Measurements from ENCODE around the gene ARHGAP26. TPM values are rescaled to one million over a fixed set of nuclear protein-coding genes. Genes with fewer than 3 reads are reported as not detected.

ARHGAP26 gene
- total and polyA plus RNA-seq, 4 donors, result 1.8 to 16.7 (median 4.1) TPM

DNA sequence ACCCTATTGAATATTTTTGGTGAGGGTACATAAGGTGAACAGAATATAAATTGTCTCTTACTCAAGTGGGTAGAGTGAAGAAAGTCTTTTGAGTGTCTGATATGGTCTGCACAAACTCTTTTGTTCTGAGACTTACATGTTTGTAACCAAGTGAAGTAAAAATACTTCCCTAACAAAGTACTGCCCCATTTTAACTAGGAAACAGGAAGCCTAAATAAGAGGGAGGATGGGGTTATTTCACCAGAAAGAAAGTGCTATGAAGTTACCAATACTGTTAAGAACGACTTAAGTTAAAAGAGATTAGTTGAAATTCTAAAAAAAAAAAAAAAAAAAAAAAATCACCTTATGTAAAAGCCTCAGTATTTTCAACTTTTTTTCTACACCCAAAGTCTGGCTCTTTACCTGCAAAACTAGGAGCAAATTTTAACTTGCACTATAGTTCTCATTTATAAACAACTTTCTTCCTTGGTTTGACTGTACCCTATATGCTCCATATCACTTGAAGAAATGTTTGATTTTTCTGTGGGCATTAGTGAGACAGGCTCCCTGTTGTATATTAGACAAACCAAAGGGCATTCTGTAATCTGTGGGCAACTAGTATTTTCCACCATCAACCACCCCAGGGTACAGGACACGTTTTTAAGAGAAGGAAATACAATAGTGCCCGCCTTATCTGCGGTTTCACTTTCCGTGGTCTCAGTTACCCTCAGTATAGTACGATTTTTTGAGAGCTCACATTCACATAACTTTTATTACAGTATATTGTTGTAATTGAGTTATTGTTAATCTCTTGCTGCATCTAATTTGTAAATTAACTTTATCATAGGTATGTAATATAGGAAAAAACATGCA is 505.6 kb downstream of the ARHGAP26 start:
- TF ChIP-seq, protein P1, sequence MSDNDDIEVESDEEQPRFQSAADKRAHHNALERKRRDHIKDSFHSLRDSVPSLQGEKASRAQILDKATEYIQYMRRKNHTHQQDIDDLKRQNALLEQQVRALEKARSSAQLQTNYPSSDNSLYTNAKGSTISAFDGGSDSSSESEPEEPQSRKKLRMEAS (IDR thresholded peaks at IDR 0.05), result no peak
- TF ChIP-seq NR2F2 (IDR thresholded peaks at IDR 0.05) (no peak), RXRA (IDR thresholded peaks at IDR 0.05) (no peak), HNF4A (conservative IDR thresholded peaks at IDR 0.05) (no peak), RAD21 (IDR thresholded peaks at IDR 0.05) (no peak), FOXA2 (IDR thresholded peaks at IDR 0.05) (no peak), HNF4G (IDR thresholded peaks at IDR 0.05) (no peak)
- TF ChIP-seq, protein P2, sequence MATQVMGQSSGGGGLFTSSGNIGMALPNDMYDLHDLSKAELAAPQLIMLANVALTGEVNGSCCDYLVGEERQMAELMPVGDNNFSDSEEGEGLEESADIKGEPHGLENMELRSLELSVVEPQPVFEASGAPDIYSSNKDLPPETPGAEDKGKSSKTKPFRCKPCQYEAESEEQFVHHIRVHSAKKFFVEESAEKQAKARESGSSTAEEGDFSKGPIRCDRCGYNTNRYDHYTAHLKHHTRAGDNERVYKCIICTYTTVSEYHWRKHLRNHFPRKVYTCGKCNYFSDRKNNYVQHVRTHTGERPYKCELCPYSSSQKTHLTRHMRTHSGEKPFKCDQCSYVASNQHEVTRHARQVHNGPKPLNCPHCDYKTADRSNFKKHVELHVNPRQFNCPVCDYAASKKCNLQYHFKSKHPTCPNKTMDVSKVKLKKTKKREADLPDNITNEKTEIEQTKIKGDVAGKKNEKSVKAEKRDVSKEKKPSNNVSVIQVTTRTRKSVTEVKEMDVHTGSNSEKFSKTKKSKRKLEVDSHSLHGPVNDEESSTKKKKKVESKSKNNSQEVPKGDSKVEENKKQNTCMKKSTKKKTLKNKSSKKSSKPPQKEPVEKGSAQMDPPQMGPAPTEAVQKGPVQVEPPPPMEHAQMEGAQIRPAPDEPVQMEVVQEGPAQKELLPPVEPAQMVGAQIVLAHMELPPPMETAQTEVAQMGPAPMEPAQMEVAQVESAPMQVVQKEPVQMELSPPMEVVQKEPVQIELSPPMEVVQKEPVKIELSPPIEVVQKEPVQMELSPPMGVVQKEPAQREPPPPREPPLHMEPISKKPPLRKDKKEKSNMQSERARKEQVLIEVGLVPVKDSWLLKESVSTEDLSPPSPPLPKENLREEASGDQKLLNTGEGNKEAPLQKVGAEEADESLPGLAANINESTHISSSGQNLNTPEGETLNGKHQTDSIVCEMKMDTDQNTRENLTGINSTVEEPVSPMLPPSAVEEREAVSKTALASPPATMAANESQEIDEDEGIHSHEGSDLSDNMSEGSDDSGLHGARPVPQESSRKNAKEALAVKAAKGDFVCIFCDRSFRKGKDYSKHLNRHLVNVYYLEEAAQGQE (IDR thresholded peaks at IDR 0.05), result no peak
- Histone ChIP-seq H3K36me3 (ENCODE audit: control insufficient read depth in 4 of 4, insufficient read depth in 3 of 4, low read depth in 1 of 4, low read length in 3 of 4) (peaks cover 0 to 3% (median 0%) of the 10 kb centered on the region in 4 donors), H3K4me3 (ENCODE audit: low read depth in 1 of 3, low read length in 3 of 3) (no peak overlapping the region), H3K27me3 (ENCODE audit: control insufficient read depth in 4 of 4, insufficient read depth in 4 of 4, low read length in 3 of 4) (no peaks in the 10 kb centered on the region), H3K9me3 (ENCODE audit: control insufficient read depth in 4 of 4, low read length in 3 of 4) (no peaks in the 10 kb centered on the region), H3K27ac (ENCODE audit: low read depth in 1 of 2, low read length in 2 of 2) (no peak overlapping the region), H3K9ac (ENCODE audit: low read depth in 1 of 2, low read length in 2 of 2) (no peak overlapping the region), H3K4me1 (ENCODE audit: control insufficient read depth in 4 of 4, insufficient read depth in 4 of 4, low read length in 3 of 4) (peaks cover 0 to 25% (median 10%) of the 10 kb centered on the region in 4 donors)
- no peak for DNase-seq (ENCODE audit: low spot score)
- 82% methylated on average over 6 of the region's 6 CpGs for WGBS

DNA sequence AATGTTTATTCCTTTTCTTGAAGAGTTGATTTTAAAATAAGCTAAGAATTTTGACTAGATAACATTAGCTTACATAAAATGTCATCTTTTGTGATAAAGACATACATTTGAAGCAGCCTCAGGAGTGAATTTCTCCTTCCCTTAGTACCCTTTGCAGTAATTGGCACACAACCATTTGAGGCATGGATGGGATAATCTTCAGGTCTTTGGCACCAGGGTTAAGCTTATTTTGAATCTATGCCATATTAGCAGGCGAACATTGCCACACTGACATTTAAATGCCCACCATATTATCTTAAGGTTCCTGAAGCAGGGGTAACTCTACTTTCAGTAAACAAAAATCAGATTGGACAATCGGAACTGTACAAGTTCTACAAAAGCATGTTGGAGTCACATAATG is 507.4 kb downstream of the ARHGAP26 start:
- Histone ChIP-seq H3K9ac (ENCODE audit: low read depth in 1 of 2, low read length in 2 of 2) (no peak overlapping the region), H3K36me3 (ENCODE audit: control insufficient read depth in 4 of 4, insufficient read depth in 3 of 4, low read depth in 1 of 4, low read length in 3 of 4) (peaks cover 0 to 5% (median 2%) of the 10 kb centered on the region in 4 donors), H3K4me3 (ENCODE audit: low read depth in 1 of 3, low read length in 3 of 3) (no peak overlapping the region), H3K27me3 (ENCODE audit: control insufficient read depth in 4 of 4, insufficient read depth in 4 of 4, low read length in 3 of 4) (no peaks in the 10 kb centered on the region), H3K27ac (ENCODE audit: low read depth in 1 of 2, low read length in 2 of 2) (no peak overlapping the region), H3K4me1 (ENCODE audit: control insufficient read depth in 4 of 4, insufficient read depth in 4 of 4, low read length in 3 of 4) (peaks cover 0 to 25% (median 10%) of the 10 kb centered on the region in 4 donors), H3K9me3 (ENCODE audit: control insufficient read depth in 4 of 4, low read length in 3 of 4) (no peaks in the 10 kb centered on the region)
- TF ChIP-seq HNF4A (conservative IDR thresholded peaks at IDR 0.05), result peak in 1 of 2 donors; percentile 5
- no peak for TF ChIP-seq JUND (IDR thresholded peaks at IDR 0.05)
- TF ChIP-seq RXRA (IDR thresholded peaks at IDR 0.05), result peak in 1 of 2 donors; percentile 41
- DNase-seq (ENCODE audit: low spot score), result no peak
- 51% methylated on average over 2 of the region's 2 CpGs for WGBS

Other genes with a start within 250 kb of the ARHGAP26 start
- gene FGF1, start 84.3 kb upstream of the ARHGAP26 start, total RNA-seq, result under 1 TPM; 0.05 to 0.25 TPM
- gene FGF1, start 84.3 kb upstream of the ARHGAP26 start, polyA plus RNA-seq, result under 1 TPM; 0.08 to 0.24 TPM

All from liver (tissue), 9 donors.